Measurements from ENCODE around the gene ABCA1.
"Not testable (repeated sequence)": the region's sequence is repeated elsewhere in the genome, so short reads cannot be mapped to it uniquely, and the experiment has no call there.

The ABCA1 gene

DNA sequence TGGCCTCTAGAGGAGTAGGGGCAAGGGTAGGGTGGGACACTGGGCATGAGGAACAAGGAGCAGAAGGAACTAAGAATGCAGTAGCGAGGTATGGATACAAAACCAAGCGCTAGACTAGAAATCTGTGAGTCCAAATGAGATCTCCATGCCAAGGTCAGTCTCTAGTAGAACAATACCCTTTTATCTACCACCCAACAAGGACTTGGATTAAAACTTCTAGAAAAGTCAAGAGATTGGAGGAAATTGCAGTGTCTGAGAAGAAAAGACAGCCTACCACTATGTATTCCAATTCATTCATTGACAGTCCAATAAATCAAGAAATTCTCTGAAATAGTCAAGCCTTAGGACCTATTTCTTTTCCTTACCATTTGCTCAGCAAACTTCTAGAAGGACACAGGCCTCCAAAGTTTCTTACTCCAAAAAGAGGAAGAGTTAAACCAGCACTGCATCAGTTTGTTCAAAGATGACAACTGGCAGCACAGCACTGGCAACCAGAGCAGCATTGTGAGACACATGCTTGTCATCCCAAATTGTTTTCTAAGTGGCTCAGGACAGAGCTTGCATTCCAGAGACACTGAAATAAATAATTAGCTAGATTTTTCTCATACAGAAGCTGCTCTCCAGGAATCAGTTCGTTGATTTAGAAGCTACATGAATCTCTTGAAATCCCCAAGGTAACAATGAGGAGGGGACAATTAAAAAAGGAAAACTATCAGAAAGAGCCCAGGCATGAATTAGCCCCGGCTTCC lies 22.6 kb downstream of the ABCA1 start:
- DNase-seq: no peak

DNA sequence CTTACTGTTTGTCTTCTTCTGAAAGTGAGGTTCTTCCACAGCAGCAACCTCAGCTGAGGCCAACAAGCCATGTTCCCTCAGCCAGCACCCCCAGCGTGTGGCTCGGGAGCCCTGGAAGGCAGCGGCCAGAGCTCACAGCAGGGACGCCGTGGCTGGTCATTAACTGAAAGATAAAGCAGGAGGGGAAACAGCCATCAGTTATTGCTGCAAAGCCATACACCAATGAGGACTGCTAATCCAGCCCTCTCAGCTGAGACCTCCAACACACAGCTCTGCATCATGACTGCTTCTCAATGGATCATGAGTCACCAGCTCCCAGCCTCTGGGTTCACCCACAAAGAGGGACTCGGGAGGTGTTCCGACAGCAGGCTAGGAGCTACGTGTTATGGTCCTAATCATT lies 24.3 kb downstream of the ABCA1 start:
- DNase-seq: no peak

DNA sequence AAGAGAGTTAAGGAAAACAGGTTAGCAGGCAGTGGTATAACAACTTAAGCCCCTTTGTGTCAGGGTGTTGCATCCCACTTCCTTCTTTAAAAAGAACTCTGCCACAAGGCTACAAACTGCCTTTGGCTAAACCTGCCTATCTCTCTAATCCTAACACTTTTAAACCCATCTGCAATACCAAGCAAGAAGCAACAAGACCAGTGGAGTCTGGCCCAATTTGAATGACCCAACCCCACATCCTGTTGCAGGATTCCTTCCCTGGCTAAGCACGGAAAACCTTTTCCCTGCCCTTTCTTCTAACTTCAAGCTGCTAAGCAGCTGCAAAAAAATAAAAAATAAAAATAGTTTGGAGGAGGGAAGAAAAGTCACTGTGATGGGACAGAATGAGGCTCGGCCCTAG lies 27.1 kb downstream of the ABCA1 start:
- no peak for DNase-seq

DNA sequence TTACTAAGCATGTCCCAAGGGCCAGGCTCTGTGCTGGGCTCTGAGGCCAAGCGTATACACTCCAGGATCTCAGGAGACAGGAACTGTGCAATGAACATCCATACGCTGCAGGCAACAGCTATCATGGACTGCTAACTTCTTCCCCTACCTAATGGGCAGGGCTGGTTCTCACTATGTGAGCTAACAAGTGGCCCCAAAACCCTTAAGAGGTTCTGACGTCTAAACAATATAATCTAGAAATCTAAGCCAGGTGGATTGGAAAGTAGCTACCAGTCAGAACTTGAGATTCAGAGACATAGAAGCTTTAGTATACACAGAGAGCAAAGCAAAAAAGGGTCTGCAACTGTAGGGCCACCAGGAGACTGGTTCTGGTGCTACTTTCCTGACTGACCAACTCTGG lies 27.6 kb downstream of the ABCA1 start:
- no peak for DNase-seq

DNA sequence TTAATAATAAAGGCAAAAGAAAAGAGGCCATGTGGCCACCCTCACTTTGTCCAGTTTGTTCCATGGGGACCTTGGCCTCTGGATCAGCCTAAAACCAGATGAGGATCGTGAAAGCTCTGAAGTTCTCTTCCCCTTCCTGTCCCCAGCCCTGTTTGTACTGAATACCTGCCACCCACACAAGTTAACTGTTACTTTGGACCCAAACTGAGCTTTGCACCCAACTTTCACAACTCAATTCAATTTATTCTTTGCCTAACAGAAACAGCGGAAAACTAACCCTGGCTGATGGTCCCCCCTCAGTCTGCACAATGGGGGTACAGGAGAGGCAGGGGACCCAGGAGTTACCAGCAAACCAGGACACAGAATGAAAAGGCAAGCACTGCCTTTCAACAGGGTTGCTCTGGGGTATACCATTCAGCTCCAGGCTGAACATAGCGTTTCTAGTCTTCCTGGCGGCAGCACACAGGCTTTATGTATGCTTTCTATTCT lies 28.2 kb downstream of the ABCA1 start:
- no peak for DNase-seq

DNA sequence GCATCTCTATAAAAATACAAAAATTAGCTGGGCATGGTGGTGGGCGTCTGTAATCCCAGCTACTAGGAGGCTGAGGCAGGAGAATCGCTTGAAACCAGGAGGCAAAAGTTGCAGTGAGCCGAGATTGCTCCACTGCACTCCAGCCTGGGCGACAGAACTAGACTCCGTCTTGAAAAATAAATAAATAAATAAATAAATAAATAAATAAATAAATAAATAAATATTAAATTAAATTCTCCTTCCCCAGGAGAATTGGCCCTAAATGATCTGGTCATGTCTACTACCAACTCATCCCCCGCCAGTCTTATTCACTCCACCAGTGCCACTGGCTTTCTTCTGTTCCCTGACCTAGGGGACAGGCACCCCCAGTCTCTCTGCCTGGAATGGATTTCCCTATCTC lies 29.6 kb downstream of the ABCA1 start:
- not testable (repeated sequence) for DNase-seq

DNA sequence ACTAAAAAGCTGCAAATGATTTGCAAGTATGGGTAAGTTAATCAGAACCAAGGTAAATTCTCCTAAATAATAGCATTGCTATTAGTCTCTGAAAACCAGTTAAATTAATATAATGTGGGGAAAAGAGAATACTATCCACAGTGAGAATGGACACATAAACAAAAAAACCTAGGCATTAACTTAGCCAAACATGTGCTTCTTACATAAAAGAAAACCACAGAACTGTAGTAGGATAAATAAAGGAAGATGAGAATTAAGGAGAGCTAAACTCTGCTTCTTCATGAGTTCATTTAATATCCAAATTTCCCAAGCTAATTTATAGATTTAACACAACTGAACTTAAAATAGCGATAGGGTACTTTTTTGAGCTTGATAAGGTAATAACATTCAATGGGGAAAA lies 31.8 kb downstream of the ABCA1 start:
- DNase-seq: no peak

DNA sequence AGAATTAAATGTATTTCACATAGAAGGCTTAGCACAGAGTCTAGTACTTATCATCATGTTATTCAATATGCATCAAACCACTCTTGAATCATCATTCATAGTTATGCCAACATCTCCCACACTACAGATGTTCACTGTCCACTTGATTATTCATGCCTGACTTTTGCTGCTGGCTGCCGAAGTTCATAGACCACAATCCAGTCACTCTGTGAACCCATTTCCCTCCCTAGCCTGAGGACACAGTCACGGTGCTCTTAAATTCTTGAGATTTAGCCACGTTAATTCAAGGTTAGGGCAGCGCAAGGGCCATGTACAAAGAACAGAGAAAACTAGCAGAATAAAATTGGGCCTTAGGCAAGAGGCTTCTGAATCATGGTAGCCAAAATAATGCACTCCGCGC lies 32.4 kb downstream of the ABCA1 start:
- DNase-seq: no peak

DNA sequence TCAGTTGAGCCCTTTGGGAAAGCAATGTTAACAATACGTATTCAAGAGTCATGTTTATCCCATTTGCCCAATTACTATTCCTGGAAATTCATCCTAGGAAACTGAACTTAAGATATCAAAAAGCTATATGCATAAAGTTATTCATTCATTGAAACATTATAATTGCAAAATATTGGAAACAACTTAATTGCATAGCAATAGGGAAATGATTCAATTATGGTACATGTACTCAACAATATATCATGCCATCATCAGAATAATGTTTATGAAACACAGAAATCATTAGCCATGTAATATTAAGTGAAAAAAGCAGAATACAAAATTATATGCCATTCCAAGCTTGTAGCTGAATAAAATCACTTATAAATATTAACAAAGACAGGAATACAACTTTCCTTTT lies 35.3 kb downstream of the ABCA1 start:
- DNase-seq: no peak

DNA sequence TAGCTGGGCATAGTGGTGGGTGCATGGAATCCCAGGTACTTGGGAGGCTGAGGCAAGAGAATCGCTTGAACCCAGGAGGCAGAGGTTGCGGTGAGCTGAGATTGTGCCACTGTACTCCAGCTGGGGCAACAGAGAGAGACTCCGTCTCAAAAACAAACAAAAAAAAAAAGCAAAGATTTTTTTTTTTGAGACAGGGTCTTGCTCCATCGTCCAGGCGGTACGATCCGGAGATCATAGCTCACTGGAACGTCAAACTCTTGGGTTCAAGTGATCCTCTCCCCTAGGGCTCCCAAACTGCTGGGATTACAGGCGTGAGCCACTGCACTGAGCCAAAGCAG lies 37.6 kb downstream of the ABCA1 start:
- no peak for DNase-seq

DNA sequence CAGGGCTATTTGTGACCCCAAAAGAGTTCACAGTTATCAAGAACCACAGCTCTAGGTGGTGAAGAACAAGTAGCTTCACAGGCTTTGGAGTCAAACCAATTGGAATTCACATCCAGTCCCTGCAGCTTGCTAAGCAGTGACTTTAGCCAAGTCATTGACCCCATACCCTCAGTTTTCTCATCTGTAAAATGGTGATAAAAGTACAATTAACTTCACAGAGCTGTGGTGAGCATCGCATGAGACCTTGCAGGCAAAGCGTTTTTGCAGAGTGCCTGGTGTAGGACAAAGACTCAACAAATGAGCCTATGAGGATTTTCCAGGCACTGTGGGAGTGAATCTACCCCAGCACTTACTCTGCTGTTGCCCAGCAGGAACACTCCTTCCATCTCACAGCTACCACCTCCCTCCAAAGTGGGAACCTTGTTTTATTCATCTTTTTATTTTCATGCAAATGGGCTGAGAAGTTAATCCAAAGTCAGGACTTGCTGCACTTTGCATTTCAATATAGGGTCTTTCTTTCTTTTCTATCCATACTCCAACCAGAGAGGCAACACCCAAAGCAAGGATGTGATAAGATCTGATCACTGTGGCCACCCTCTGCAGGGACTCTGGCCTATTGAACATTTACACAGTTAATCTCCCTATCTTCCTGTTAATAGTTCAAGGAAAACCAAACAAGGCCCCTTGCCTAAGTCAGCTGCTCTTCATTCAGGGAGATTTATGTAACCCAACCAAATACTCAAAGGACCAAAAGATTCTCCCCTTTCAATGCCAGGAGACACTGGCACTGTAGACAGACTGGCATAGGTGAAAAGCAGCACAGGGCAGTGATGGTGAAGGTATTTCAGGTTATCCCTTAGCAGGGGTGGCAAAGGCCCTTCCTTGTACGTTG lies 41.9 kb downstream of the ABCA1 start:
- DNase-seq: no peak

DNA sequence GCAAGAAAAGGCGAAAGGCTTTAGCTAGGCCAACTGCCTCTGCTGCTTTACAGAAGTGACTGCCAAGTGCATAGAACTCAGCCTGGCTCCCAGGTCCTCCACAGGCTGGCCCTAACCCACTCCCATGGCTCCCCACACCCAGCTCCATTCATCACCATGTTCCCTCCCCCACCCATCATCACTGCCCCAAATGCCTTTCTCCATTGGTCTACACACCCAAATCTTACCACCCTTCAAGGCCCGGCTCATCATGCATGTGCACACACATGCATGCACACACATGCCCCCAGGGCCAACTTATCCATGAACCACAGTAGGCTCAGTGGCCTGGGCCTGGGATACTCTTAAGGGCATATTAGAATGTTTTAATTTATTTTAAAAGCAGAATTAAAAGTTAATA lies 44.8 kb downstream of the ABCA1 start:
- no peak for DNase-seq

DNA sequence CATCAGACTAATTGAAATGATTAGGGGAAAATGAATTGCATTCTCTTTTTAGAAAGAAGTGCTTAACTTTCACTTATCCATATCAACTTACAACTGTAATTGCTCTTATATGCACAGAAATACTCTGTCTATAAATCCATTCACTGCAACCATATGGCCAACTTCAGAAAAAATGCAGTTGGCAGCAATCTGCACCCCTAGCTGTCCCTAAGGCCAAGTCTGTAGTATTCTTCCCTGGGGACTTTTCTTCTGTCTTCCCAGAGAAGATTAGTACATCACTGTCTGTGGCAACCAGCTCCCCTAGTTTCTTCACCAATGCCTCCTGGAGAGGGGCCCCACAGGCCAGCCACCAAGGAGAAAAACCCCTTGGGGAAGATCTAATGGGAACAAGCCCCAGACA lies 45.4 kb downstream of the ABCA1 start:
- no peak for DNase-seq

DNA sequence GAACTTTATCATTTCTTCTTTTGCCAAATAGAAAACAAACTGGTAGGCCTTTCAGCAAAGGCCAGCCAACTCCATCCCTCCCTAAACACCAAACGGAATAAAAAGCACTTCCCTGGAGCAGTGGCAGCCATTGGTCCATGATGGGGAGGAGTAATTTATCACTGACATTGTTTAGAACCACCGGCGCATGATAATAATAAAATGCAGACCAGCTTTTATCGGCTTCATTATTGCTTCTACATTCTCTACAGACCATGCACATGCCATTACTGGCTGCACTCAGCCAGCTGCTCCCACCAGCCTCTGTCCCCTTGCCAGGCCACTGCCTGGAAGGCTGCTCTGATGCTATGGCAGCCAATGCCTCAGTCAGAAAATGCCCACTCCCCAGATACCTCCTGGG lies 45.9 kb downstream of the ABCA1 start:
- DNase-seq: no peak

DNA sequence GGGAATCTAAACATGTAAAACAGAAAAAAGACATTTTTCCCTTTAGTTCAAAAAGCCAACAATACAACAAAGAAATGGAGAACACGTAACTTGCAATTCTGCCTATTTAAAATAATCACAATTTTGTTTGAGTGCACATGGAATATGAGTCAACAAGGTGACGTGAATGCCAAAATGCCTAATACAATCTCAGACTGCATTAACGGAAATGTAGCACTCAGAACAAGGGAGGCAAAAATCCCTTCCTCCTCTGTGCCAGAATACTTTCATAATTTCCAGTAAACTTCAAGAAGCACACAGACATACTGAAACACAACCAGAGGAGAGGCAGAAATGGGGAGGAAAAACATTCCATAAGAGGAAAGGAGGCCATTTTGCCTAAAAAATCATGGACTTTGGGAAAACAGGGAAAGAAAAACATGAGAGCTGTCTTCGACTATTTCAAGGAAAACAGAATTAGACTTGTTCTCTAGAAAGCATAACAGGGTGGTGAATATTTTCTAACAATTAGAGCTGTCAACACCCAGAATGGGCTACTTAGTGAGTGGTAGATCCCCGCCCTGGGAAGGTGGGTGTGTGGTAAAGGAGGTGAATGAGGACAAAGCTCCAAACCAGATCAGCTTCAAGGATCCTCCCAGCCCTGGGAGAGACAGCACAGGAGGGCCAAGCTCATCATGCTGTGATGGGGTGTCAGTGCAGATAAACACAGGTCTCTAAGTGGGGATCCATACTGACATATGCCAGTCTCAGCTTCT lies 48.2 kb downstream of the ABCA1 start:
- DNase-seq: no peak

DNA sequence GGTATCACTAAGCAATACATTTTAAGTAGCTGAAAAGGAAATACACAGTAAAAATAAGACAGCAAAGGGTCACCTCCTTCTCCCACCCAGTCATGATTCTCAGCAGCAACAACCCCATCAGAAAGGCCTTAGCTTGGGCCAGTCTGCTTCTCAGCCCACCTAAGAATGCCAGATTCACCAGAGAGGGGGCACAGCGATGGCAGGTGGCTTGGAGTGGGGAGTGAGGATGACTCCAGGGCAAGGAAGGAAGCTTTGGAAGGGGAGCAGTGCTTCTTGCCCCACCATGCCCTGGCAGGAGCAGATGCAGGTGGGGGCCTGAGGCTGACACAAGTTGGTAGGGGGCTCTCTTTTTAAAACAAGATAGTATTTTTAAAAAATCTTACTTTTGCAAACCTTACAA lies 51.4 kb downstream of the ABCA1 start:
- no peak for DNase-seq

DNA sequence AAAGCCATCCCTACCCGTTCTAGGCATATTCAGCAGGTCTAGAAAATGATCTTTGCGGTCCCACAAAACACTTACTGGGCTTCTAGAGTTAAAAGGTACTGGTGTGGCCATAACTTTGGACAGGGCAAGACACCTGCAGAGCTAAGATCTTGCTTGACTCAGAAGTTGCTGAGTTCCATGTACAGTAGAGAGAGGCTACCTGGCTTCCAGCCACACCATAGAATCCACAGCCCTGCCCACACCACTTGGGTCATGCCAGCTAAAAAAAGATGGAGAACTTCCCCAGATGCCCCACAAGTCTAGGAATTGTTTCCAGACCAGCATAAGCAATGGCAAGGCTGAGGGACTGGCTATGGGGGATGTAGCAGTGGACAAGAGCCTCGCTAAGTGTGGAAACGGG lies 52.1 kb downstream of the ABCA1 start:
- no peak for DNase-seq

DNA sequence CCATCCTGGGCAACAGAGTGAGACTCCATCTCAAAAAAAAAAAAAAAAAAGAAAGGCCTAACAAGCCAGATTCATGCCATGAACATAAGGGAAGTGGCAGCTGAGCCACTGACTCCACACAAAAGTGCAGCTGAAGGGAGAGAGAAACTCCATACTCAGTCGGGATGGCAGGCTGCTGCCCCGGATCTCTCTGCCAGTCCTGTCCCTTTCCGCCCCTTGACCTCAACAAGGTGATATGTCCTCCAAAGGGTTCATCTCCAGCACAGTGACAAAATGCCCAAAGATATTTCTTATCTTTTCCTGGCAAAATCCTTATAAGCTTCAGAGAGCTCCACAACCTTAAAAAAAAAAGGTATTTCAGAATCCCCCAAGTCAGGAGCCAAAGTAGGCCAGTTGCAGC lies 52.6 kb downstream of the ABCA1 start:
- no peak for DNase-seq

DNA sequence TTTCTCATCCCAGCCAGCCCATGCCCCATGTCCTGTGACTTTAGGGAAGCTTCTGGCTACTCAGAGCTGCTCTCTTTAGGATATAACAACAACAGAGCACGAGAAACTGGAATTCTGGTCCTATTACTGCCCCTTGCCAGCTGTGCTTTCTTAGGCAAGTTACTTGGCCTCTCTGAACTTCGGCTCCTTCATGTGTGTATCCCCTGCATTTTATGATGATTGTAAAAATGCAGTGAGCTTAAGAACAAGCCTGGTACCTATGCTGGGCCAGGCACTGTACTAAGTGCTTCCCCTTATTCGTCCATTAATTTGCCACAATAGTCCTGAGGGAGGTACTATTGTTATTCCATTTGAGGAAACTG lies 54.5 kb downstream of the ABCA1 start:
- no peak for DNase-seq

DNA sequence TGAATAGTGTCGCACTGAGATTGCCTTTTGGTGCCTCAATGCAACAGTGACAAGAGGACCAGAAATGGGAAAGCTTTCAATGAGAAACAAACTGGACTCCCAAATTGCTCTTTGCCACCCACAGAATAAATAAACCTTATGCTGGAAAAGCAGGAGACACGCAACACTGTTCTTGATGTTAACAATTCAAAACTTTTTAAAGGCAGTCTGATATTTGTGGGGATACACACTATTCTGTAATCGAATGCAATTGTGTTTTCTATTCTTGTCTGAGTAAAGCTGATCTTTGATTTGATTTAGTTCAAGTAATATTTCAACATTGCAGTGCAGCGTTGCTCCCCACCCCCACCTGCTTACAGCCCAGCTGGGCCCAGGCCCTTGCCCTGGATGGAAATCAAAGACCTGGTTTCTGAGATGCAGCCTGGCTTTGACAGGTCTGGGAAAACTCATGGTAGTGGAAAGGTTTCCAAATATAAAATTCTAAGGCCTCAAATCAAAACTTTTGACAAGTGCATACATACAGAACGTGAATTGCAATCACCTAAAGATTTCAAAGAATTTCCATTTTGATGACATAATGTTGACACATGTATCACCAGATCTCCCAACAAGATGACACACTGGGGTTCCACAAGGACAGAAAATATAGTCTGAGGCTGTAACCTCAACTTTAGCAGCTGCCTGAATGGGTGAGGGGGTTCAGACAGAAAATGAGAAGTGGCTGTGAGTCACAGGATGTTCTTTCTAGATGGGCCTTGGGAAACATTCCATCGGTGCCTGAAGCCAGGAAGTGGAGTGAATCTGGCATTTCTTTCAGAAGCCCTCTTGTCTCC lies 55.1 kb downstream of the ABCA1 start:
- DNase-seq: no peak

DNA sequence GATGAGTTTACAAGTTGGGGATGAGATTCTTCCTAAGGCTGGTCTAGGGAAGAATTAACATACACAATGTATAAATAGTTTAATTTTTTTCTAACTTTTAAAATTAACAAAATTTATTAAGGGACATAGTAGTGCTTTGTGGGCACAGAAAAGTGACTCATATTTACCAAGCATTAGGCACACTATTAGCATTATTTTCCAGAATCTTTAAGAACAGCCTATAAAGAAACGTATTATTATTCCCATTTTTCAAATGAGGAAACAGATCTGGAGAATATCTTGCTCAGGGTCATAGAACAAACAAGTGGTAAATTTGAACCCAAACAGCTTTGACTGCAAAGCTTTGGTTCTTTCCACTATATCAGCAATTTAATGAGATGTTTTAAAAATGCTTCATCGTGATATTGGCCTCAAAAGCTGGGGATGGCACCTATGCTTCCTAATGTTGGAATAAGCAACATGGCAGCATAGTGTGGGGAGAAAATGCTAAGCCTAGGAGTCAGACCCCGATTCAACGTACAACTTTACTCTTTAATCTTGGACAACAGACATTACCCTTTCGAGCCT lies 55.9 kb downstream of the ABCA1 start:
- DNase-seq: no peak

DNA sequence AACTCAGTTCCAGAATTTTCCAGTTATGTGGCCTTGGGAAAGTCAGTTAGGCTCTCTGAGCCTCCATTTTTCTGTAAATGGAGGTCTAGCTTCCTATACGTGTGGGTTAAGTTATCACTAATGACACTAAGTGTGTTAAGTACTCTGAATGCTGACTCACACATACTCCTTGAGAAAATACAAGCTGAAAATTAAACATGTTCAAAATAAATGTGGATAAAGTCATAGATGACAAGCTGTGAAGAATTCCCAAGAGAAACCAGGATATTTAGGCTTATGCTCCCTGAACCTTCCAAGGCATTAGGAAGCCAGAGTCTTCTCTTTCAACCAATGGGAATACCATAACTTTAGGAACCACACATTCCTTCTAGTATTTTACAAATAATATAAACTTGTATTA lies 58.1 kb downstream of the ABCA1 start:
- no peak for DNase-seq

All from activated effector memory CD4-positive, alpha-beta T cell treated with Interleukin-2 at 50 U/mL for 16 hours (primary cell).